HL-60 (cell line): ENCODE data around the gene JCHAIN.

Experiments used
- DNase-seq, 2 experiments: peaks; one replicate each; pipeline ENCODE4 v3.0.0-alpha.2; 2010 to 2020; ENCODE audit warnings: low read depth in 1 of 2, low spot score in 1 of 2
- H3K27ac ChIP-seq: fragments of 250-450 bp; sonication (Bioruptor Pico); replicated peaks from 2 replicates; pipeline ENCODE4 v1.5.1; 2020; ENCODE audit warnings: mild to moderate bottlenecking, moderate library complexity
- H3K27me3 ChIP-seq: fragments of 250-450 bp; sonication (Bioruptor Pico); 2 replicates; pipeline ENCODE4 v1.5.1; 2021; ENCODE audit warnings: mild to moderate bottlenecking, moderate library complexity; ENCODE audit not compliant: insufficient read depth, poor library complexity, severe bottlenecking
- H3K4me3 ChIP-seq: replicated peaks from 2 replicates; pipeline ENCODE4 v1.5.1; 2011; ENCODE audit warnings: mild to moderate bottlenecking, control low read depth, low read length; ENCODE audit not compliant: insufficient read depth
- GABPA ChIP-seq: IDR thresholded peaks from 2 replicates; pipeline ENCODE4 v1.6.1; 2012; ENCODE audit warnings: low read depth
- POLR2AphosphoS5 ChIP-seq: IDR thresholded peaks from 2 replicates; pipeline ENCODE4 v1.6.1; 2012; ENCODE audit warnings: low read depth
- SPI1 ChIP-seq: IDR thresholded peaks from 2 replicates; pipeline ENCODE4 v1.6.1; 2012; ENCODE audit warnings: low read depth, mild to moderate bottlenecking, borderline replicate concordance
- TF ChIP-seq, protein P1 (sequence below): IDR thresholded peaks from 2 replicates; pipeline ENCODE4 v1.6.1; 2012; ENCODE audit warnings: low read depth; ENCODE audit not compliant: insufficient replicate concordance
- TF ChIP-seq, protein P2 (sequence below): IDR thresholded peaks from one replicate; pipeline ENCODE4 v1.5.1; 2011; ENCODE audit warnings: low read length, control low read depth, inconsistent platforms; ENCODE audit not compliant: insufficient read depth

JCHAIN gene

GRCh38 chr4:70713453-70714078, 47.3 kb upstream of the JCHAIN start:
- no peak overlapping the region for H3K4me3 ChIP-seq
- no peak overlapping the region for H3K27ac ChIP-seq
- no peak for DNase-seq
- no peaks in the 10 kb centered on the region for H3K27me3 ChIP-seq
- TF ChIP-seq, protein P1, sequence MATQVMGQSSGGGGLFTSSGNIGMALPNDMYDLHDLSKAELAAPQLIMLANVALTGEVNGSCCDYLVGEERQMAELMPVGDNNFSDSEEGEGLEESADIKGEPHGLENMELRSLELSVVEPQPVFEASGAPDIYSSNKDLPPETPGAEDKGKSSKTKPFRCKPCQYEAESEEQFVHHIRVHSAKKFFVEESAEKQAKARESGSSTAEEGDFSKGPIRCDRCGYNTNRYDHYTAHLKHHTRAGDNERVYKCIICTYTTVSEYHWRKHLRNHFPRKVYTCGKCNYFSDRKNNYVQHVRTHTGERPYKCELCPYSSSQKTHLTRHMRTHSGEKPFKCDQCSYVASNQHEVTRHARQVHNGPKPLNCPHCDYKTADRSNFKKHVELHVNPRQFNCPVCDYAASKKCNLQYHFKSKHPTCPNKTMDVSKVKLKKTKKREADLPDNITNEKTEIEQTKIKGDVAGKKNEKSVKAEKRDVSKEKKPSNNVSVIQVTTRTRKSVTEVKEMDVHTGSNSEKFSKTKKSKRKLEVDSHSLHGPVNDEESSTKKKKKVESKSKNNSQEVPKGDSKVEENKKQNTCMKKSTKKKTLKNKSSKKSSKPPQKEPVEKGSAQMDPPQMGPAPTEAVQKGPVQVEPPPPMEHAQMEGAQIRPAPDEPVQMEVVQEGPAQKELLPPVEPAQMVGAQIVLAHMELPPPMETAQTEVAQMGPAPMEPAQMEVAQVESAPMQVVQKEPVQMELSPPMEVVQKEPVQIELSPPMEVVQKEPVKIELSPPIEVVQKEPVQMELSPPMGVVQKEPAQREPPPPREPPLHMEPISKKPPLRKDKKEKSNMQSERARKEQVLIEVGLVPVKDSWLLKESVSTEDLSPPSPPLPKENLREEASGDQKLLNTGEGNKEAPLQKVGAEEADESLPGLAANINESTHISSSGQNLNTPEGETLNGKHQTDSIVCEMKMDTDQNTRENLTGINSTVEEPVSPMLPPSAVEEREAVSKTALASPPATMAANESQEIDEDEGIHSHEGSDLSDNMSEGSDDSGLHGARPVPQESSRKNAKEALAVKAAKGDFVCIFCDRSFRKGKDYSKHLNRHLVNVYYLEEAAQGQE = no peak
- peak; percentile 14; the same call in 1 of the 2 replicates for TF ChIP-seq SPI1

GRCh38 chr4:70712604-70713452, 46.5 kb upstream of the JCHAIN start:
- no peak overlapping the region for H3K4me3 ChIP-seq
- no peaks in the 10 kb centered on the region for H3K27me3 ChIP-seq
- DNase-seq = no peak
- H3K27ac ChIP-seq = no peak overlapping the region
- TF ChIP-seq, protein P1 = no peak
- no peak for TF ChIP-seq GABPA
- no peak for TF ChIP-seq POLR2AphosphoS5
- TF ChIP-seq, protein P2, sequence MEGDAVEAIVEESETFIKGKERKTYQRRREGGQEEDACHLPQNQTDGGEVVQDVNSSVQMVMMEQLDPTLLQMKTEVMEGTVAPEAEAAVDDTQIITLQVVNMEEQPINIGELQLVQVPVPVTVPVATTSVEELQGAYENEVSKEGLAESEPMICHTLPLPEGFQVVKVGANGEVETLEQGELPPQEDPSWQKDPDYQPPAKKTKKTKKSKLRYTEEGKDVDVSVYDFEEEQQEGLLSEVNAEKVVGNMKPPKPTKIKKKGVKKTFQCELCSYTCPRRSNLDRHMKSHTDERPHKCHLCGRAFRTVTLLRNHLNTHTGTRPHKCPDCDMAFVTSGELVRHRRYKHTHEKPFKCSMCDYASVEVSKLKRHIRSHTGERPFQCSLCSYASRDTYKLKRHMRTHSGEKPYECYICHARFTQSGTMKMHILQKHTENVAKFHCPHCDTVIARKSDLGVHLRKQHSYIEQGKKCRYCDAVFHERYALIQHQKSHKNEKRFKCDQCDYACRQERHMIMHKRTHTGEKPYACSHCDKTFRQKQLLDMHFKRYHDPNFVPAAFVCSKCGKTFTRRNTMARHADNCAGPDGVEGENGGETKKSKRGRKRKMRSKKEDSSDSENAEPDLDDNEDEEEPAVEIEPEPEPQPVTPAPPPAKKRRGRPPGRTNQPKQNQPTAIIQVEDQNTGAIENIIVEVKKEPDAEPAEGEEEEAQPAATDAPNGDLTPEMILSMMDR = no peak
- no peak for TF ChIP-seq SPI1

DNA sequence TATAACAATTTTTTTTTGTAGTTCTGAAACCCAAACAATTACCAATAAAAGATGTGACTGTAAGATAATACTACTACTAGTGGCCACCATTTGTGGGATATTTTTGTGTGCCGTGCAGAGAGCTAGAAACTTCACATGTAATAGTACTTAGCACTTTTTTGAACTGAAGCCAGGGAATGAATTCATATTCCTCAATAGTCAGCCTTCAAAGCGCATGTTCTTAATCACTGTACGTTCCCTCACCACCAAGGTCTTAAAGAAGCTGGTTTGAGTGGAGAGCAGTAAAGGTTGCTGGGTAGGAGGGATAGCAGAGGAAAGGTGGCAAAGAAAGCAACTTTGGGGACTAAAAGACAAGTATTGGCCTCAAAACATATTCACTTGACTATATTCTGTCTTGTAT, 45.8 kb upstream of the JCHAIN start:
- Histone ChIP-seq H3K27ac (no peak overlapping the region), H3K27me3 (no peaks in the 10 kb centered on the region), H3K4me3 (no peak overlapping the region)
- TF ChIP-seq POLR2AphosphoS5 (no peak), GABPA (no peak), SPI1 (no peak)
- TF ChIP-seq, protein P1 = no peak
- TF ChIP-seq, protein P2 = no peak
- no peak for DNase-seq
